Parathyroid adenoma (tissue), 2 donors: Measurements from ENCODE around the gene BAIAP3.

ENCODE experiments used
- H2AFZ ChIP-seq: fragments of 300-600 bp; sonication (generic); one replicate; pipeline ENCODE4 v1.7.0; 2017; ENCODE audit warnings: antibody characterized with exemption, mild to moderate bottlenecking
- H3K27ac ChIP-seq: fragments of 300-600 bp; sonication (generic); one replicate; pipeline ENCODE4 v1.7.0; 2017
- H3K27me3 ChIP-seq: fragments of 300-600 bp; sonication (generic); one replicate; pipeline ENCODE4 v1.7.0; 2017; ENCODE audit warnings: low read length; ENCODE audit not compliant: control insufficient read depth, insufficient read depth
- H3K36me3 ChIP-seq: fragments of 300-600 bp; sonication (generic); one replicate; pipeline ENCODE4 v1.7.0; 2017; ENCODE audit warnings: low read length; ENCODE audit not compliant: control insufficient read depth, insufficient read depth
- H3K4me1 ChIP-seq: fragments of 300-600 bp; sonication (generic); one replicate; pipeline ENCODE4 v1.7.0; 2017; ENCODE audit warnings: control low read depth
- H3K4me2 ChIP-seq: fragments of 300-600 bp; sonication (generic); one replicate; pipeline ENCODE4 v1.7.0; 2017; ENCODE audit warnings: low read length
- H3K4me3 ChIP-seq: fragments of 300-600 bp; sonication (generic); one replicate; pipeline ENCODE4 v1.7.0; 2017; ENCODE audit warnings: low read depth, low read length
- H3K79me2 ChIP-seq: fragments of 300-600 bp; sonication (generic); one replicate; pipeline ENCODE4 v1.7.0; 2017; ENCODE audit warnings: control low read depth
- H3K9ac ChIP-seq: fragments of 300-600 bp; sonication (generic); one replicate; pipeline ENCODE4 v1.7.0; 2017; ENCODE audit warnings: mild to moderate bottlenecking
- H3K9me3 ChIP-seq: fragments of 300-600 bp; sonication (generic); one replicate; pipeline ENCODE4 v1.7.0; 2017; ENCODE audit warnings: low read length; ENCODE audit not compliant: control insufficient read depth
- TF ChIP-seq, protein P1 (sequence below): fragments of 300-600 bp; sonication (generic); IDR thresholded peaks from one replicate; pipeline ENCODE4 v1.7.0; 2017; ENCODE audit warnings: antibody characterized with exemption, mild to moderate bottlenecking
- donor health status: primary hyperparathyroidism.

BAIAP3 gene

DNA sequence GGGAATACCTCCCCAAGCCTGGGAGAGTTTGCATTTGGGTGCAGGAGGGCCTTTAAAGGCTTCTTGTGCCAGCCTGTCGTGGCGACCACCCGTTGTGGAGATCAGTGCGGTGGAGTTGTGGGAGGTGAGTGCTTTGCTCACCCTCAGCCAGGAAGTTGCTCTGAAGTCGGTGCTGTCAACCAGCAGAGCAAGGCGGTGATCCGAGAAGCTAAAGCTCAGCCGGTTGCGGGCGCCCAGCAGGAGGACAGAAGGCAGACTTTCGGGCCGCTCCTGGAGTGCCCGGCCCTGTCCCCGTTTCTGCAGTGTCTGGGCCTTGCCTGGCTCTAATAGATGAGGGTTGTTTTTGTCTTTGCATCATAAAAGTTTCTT is 22.6 kb upstream of the BAIAP3 start:
- Histone ChIP-seq H3K36me3 (no peaks in the 10 kb centered on the region), H3K9me3 (no peaks in the 10 kb centered on the region), H3K9ac (no peak overlapping the region), H3K27me3 (no peaks in the 10 kb centered on the region), H2AFZ (no peak overlapping the region), H3K4me2 (peak overlapping the region; percentile 91), H3K4me3 (peak overlapping the region; percentile 72), H3K27ac (peak overlapping the region; percentile 5), H3K4me1 (peaks cover 19% of the 10 kb centered on the region), H3K79me2 (peaks cover 55% of the 10 kb centered on the region)
- TF ChIP-seq, protein P1, sequence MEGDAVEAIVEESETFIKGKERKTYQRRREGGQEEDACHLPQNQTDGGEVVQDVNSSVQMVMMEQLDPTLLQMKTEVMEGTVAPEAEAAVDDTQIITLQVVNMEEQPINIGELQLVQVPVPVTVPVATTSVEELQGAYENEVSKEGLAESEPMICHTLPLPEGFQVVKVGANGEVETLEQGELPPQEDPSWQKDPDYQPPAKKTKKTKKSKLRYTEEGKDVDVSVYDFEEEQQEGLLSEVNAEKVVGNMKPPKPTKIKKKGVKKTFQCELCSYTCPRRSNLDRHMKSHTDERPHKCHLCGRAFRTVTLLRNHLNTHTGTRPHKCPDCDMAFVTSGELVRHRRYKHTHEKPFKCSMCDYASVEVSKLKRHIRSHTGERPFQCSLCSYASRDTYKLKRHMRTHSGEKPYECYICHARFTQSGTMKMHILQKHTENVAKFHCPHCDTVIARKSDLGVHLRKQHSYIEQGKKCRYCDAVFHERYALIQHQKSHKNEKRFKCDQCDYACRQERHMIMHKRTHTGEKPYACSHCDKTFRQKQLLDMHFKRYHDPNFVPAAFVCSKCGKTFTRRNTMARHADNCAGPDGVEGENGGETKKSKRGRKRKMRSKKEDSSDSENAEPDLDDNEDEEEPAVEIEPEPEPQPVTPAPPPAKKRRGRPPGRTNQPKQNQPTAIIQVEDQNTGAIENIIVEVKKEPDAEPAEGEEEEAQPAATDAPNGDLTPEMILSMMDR = no peak

DNA sequence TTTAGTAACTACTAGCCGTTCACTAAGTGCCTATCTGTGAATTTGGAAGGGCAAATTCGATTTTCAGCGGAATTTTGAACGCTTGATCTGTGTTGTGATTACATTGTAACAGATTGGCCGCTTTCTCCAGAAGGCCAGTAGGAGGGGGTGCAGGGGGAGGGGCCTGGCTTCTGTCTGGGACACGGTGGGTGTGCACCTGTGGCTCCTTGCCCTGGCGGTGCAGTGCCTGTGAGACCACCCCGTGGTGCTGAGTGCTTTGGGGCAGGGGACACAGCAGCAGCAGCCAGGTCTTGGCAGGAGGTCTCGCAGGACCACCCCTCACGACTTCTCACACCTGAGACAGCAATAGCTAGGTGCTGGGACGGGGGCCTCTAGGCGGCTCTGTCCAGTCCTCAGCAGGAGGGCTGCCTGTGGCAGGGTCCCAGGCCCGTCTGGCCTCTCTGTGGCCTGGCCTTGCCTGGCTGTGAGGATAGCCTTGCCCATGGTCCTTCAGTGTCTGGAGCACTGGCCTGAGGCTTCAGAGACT is 22.2 kb upstream of the BAIAP3 start:
- no peak overlapping the region for H3K9ac ChIP-seq
- H2AFZ ChIP-seq = no peak overlapping the region
- no peaks in the 10 kb centered on the region for H3K36me3 ChIP-seq
- peak overlapping the region; percentile 91 for H3K4me2 ChIP-seq
- peaks cover 19% of the 10 kb centered on the region for H3K4me1 ChIP-seq
- H3K4me3 ChIP-seq = peak overlapping the region; percentile 72
- H3K27me3 ChIP-seq = no peaks in the 10 kb centered on the region
- TF ChIP-seq, protein P1 = no peak
- peaks cover 57% of the 10 kb centered on the region for H3K79me2 ChIP-seq
- no peaks in the 10 kb centered on the region for H3K9me3 ChIP-seq
- H3K27ac ChIP-seq = peak overlapping the region; percentile 5

DNA sequence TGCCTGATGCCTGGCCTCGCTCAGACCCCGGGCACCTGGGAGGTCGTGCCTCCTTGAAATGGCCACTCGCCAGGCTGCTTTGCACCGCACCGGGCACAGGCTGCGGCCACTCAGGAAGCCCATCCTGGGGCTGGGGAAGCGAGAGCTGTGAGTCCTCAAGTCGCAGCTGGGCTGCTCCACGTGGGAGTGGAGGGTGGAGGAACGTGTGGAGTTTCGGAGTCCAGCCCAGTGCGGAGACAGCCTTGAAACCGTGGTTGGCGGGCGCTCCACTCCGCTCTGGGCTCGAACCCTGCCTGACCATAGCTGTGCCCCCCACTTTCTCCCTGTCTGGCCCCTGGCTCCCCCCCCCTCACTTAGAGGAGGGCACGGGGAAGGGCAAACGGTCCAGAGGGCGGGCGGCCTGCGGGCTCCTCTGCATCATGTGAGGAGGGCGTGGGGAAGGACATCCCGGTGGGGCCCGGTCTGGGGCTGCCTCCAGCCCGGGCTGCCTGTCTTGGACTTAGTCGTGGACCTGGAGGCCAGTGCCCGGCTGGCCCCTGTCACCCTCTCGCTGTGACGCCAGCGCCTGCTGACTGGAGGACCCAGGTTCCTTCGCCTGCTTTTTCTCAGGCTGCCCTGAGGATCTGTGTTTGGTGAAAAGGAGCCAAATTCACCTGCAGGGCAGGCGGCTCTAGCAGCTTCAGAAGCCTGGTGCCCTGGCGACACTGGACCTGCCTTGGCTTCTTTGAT is 21.5 kb upstream of the BAIAP3 start:
- Histone ChIP-seq H3K79me2 (peaks cover 57% of the 10 kb centered on the region), H3K9ac (no peak overlapping the region), H2AFZ (no peak overlapping the region), H3K27ac (peak overlapping the region; percentile 17), H3K4me1 (peaks cover 19% of the 10 kb centered on the region), H3K4me3 (peak overlapping the region; percentile 72), H3K27me3 (no peaks in the 10 kb centered on the region), H3K36me3 (no peaks in the 10 kb centered on the region), H3K4me2 (peak overlapping the region; percentile 91), H3K9me3 (no peaks in the 10 kb centered on the region)
- TF ChIP-seq, protein P1 = no peak

DNA sequence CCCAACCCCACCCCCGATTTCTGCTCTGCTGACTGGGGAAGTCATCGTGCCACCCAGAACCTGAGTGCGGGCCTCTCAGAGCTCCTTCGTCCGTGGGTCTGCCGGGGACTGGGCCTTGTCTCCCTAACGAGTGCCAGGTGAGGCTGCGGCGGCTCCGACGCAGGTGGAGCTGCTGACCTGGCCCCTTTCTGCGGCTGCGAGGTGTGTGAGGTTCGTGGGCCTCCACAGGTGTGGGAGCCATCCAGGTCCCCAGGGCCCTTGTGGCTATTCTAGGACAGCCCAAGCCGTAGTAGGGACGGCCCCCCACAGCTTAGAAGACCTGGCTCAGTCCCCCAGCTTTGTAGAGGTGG is 21.0 kb upstream of the BAIAP3 start:
- Histone ChIP-seq H3K4me1 (peaks cover 19% of the 10 kb centered on the region), H3K27ac (peak overlapping the region; percentile 17), H3K27me3 (no peaks in the 10 kb centered on the region), H2AFZ (no peak overlapping the region), H3K36me3 (no peaks in the 10 kb centered on the region), H3K9ac (no peak overlapping the region), H3K4me2 (peak overlapping the region; percentile 91), H3K9me3 (no peaks in the 10 kb centered on the region), H3K79me2 (peaks cover 57% of the 10 kb centered on the region), H3K4me3 (no peak overlapping the region)
- TF ChIP-seq, protein P1 = no peak

DNA sequence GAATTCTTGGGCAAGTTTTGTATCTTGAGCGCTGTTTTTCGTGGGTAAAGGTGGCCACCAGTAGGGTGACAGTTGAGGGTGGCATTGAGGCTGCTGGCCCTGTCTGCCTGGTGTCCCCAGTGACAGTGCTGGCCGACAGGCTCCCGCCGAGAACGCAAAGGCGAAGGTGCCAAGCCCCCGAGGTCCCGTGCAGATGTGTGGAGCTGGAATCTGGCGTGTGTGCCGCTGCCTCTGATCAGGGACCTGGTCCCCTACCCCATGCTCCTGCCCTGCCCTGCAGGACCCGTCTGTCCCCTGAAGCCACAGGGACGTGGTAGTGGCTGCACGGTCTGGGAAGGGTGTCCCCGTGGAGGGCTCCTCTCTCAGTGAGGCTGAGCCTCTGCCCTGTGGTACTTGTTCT is 20.5 kb upstream of the BAIAP3 start:
- peaks cover 19% of the 10 kb centered on the region for H3K4me1 ChIP-seq
- no peaks in the 10 kb centered on the region for H3K9me3 ChIP-seq
- H3K4me3 ChIP-seq = no peak overlapping the region
- H3K9ac ChIP-seq = no peak overlapping the region
- TF ChIP-seq, protein P1 = no peak
- H3K4me2 ChIP-seq = peak overlapping the region; percentile 91
- no peak overlapping the region for H3K27ac ChIP-seq
- H3K36me3 ChIP-seq = no peaks in the 10 kb centered on the region
- H3K27me3 ChIP-seq = no peaks in the 10 kb centered on the region
- H3K79me2 ChIP-seq = peaks cover 58% of the 10 kb centered on the region
- no peak overlapping the region for H2AFZ ChIP-seq
